Left lung (tissue), 10 donors: ENCODE measurements around the gene MRC2. TPM values are rescaled to one million over a fixed set of nuclear protein-coding genes. Genes with fewer than 3 reads are reported as not detected.
"Not testable (repeated sequence)": the region's sequence is repeated elsewhere in the genome, so short reads cannot be mapped to it uniquely, and the experiment has no call there.

Experiments
- ATAC-seq: fragments of 200-7000 bp; cut with Tn5 transposase; one replicate; pipeline ENCODE4 v1.9.1; 2020; ENCODE audit warnings: moderate library complexity
- DNase-seq, 4 donors: peaks; one replicate each; pipeline ENCODE4 v3.0.0-alpha.2; 2013 to 2020
- H3K27ac ChIP-seq, 2 donors: fragments of 200-600 bp; sonication (generic) in 1 of 2; one replicate each; pipeline versions ENCODE4 v1.5.0 to v1.8.0; 2020 to 2021
- H3K27me3 ChIP-seq, 2 donors: fragments of 200-600 bp; sonication (generic) in 1 of 2; one replicate each; pipeline versions ENCODE4 v1.5.0 to v1.8.0; 2020 to 2021
- H3K36me3 ChIP-seq, 2 donors: fragments of 200-600 bp; sonication (generic) in 1 of 2; one replicate each; pipeline versions ENCODE4 v1.5.0 to v1.8.0; 2020 to 2021
- H3K4me1 ChIP-seq, 2 donors: fragments of 200-600 bp; one replicate each; pipeline ENCODE4 v1.8.0; 2021
- H3K4me3 ChIP-seq, 2 donors: fragments of 200-600 bp; sonication (generic) in 1 of 2; one replicate each; pipeline versions ENCODE4 v1.5.0 to v1.8.0; 2020 to 2021; ENCODE audit warnings: mild to moderate bottlenecking in 1 of 2
- H3K9me3 ChIP-seq, 2 donors: fragments of 200-600 bp; sonication (generic) in 1 of 2; one replicate each; pipeline versions ENCODE4 v1.5.0 to v1.8.0; 2020 to 2021
- CTCF ChIP-seq, 2 donors: fragments of 200-600 bp; sonication (generic) in 1 of 2; IDR thresholded peaks; one replicate each; pipeline versions ENCODE4 v1.5.0 to v1.8.0; 2021; ENCODE audit warnings: antibody characterized with exemption in 2 of 2
- intact Hi-C, 2 donors: fragments of 100-400 bp; cut with DNase I; formaldehyde crosslinking; loops; one replicate each; pipeline versions ENCODE4 v1.11.2 to v1.14.2; 2022
- polyA plus RNA-seq, 6 donors: library from polyadenylated mRNA; unstranded; fragments of 120-200 nt; gene quantifications; one replicate each; pipeline ENCODE4 v1.2.1, GENCODE V29; 2013; ENCODE audit not compliant: insufficient read length in 6 of 6
- total RNA-seq, 2 donors: library from RNA; stranded (reverse); fragmentation: NEBNext Ultra II Directional; extraction: Animal tissue kit (Norgen Biotek cat#: 25700); gene quantifications; one replicate each; pipeline ENCODE4 v1.2.1, GENCODE V29; 2021
- donor health status: DM: no; HTN: yes; CAD: no.
- donor health status: DM: no; HTN: no; CAD: no.

Gene MRC2
- total and polyA plus RNA-seq, 8 donors = 84.5 to 151 (median 101) TPM

GRCh38 chr17:62690168-62690897 lies 62.9 kb downstream of the MRC2 start:
- no peak overlapping the region for H3K4me3 ChIP-seq
- H3K36me3 ChIP-seq = peaks cover 0 to 10% of the 10 kb centered on the region in 2 donors
- peaks cover 0 to 10% of the 10 kb centered on the region in 2 donors for H3K4me1 ChIP-seq
- H3K9me3 ChIP-seq = no peaks in the 10 kb centered on the region
- ATAC-seq = no peak
- peak in 1 of 4 donors; percentile 51 for DNase-seq
- intact Hi-C loops = loop anchor here in 1 of 2 donors (10.0 kb wide), 1 partner anchor 714 kb away; no protein-coding TSS in a partner anchor
- TF ChIP-seq CTCF (IDR thresholded peaks at IDR 0.05) = no peak
- H3K27ac ChIP-seq = no peak overlapping the region
- H3K27me3 ChIP-seq = no peaks in the 10 kb centered on the region

GRCh38 chr17:62691589-62691915 lies 64.1 kb downstream of the MRC2 start:
- H3K4me3 ChIP-seq, H3K27me3 ChIP-seq, H3K4me1 ChIP-seq, H3K27ac ChIP-seq, ATAC-seq, H3K9me3 ChIP-seq: not testable (repeated sequence)
- intact Hi-C loops = loop anchor here in 1 of 2 donors (10.0 kb wide), 1 partner anchor 713 kb away; no protein-coding TSS in a partner anchor
- DNase-seq = peak in 1 of 4 donors; percentile 13
- peaks cover 0 to 10% of the 10 kb centered on the region in 2 donors for H3K36me3 ChIP-seq

GRCh38 chr17:62692159-62692651 lies 64.7 kb downstream of the MRC2 start:
- no peak for ATAC-seq
- TF ChIP-seq CTCF (IDR thresholded peaks at IDR 0.05) = no peak
- Histone ChIP-seq H3K36me3 (peaks cover 0 to 10% of the 10 kb centered on the region in 2 donors), H3K27me3 (no peaks in the 10 kb centered on the region), H3K4me3 (no peak overlapping the region), H3K27ac (no peak overlapping the region), H3K4me1 (peaks cover 0 to 10% of the 10 kb centered on the region in 2 donors), H3K9me3 (no peaks in the 10 kb centered on the region)
- intact Hi-C loops = loop anchor here in 1 of 2 donors (10.0 kb wide), 1 partner anchor 713 kb away; no protein-coding TSS in a partner anchor
- DNase-seq = peak in 1 of 4 donors; percentile 65

GRCh38 chr17:62692721-62693431 lies 65.4 kb downstream of the MRC2 start:
- intact Hi-C loops = loop anchor here in 1 of 2 donors (10.0 kb wide), 1 partner anchor 712 kb away; no protein-coding TSS in a partner anchor
- no peaks in the 10 kb centered on the region for H3K9me3 ChIP-seq
- H3K27ac ChIP-seq = no peak overlapping the region
- H3K4me3 ChIP-seq = no peak overlapping the region
- H3K36me3 ChIP-seq = peaks cover 0 to 10% of the 10 kb centered on the region in 2 donors
- peak; percentile 39 for ATAC-seq
- H3K4me1 ChIP-seq = peaks cover 0 to 10% of the 10 kb centered on the region in 2 donors
- H3K27me3 ChIP-seq = no peaks in the 10 kb centered on the region
- TF ChIP-seq CTCF (IDR thresholded peaks at IDR 0.05) = peak in 1 of 2 donors; percentile 24
- peak in 1 of 4 donors; percentile 65 for DNase-seq

GRCh38 chr17:62693616-62694409 lies 66.3 kb downstream of the MRC2 start:
- intact Hi-C loops = loop anchor here in 1 of 2 donors (10.0 kb wide), 1 partner anchor 711 kb away; no protein-coding TSS in a partner anchor
- Histone ChIP-seq H3K27ac (no peak overlapping the region), H3K9me3 (no peaks in the 10 kb centered on the region), H3K4me3 (no peak overlapping the region), H3K27me3 (no peaks in the 10 kb centered on the region), H3K36me3 (peaks cover 0 to 3% of the 10 kb centered on the region in 2 donors), H3K4me1 (peaks cover 0 to 10% of the 10 kb centered on the region in 2 donors)
- no peak for TF ChIP-seq CTCF (IDR thresholded peaks at IDR 0.05)
- ATAC-seq = no peak
- no peak for DNase-seq

- intact Hi-C loops = loop anchor here in 1 of 2 donors (10.0 kb wide), 1 partner anchor 710 kb away; no protein-coding TSS in a partner anchor
- H3K9me3 ChIP-seq, DNase-seq, H3K27me3 ChIP-seq, H3K27ac ChIP-seq, H3K4me3 ChIP-seq, ATAC-seq, H3K36me3 ChIP-seq, H3K4me1 ChIP-seq: not testable (repeated sequence)
Measured at GRCh38 chr17:62695093-62695738, 67.7 kb downstream of the MRC2 start.
